Measurements from ENCODE around the gene ATCAY.

GRCh38 chr19:3890591-3890990 lies 10.1 kb downstream of the ATCAY start:
- TF ChIP-seq EZH2 (IDR thresholded peaks at IDR 0.05; ENCODE audit: insufficient read depth, poor library complexity, severe bottlenecking) (no peak), EZH2phosphoT487 (IDR thresholded peaks at IDR 0.05; ENCODE audit: insufficient read depth, low read depth) (no peak)

Measured in GM23248 (cell line).